ENCODE measurements around the gene POLR1A.
A peak's percentile ranks its signal among the peaks of the same experiment; 100 is the strongest.

POLR1A gene

GRCh38 chr2:86094229-86094628 lies 11.5 kb downstream of the POLR1A start:
- DNase-seq: no peak

GRCh38 chr2:86087936-86088850 lies 17.5 kb downstream of the POLR1A start:
- DNase-seq: no peak

- DNase-seq: peak; percentile 32
These were observed 22.9 kb downstream of the POLR1A start for GRCh38 chr2:86082756-86083155.

GRCh38 chr2:86081724-86082123 lies 24.0 kb downstream of the POLR1A start:
- DNase-seq: no peak

GRCh38 chr2:86079981-86080911 lies 25.4 kb downstream of the POLR1A start:
- DNase-seq: peak; percentile 91

GRCh38 chr2:86078774-86079545 lies 26.7 kb downstream of the POLR1A start:
- DNase-seq: peak; percentile 66

- DNase-seq: no peak
These were observed 29.8 kb downstream of the POLR1A start for GRCh38 chr2:86075886-86076285.

- DNase-seq: no peak
These were observed 30.9 kb downstream of the POLR1A start for GRCh38 chr2:86074811-86075210.

- DNase-seq: no peak
These were observed 31.4 kb downstream of the POLR1A start for GRCh38 chr2:86074256-86074655.

- DNase-seq: no peak
These were observed 32.5 kb downstream of the POLR1A start for GRCh38 chr2:86073225-86073624.

- peak; percentile 54 for DNase-seq
These were observed 33.3 kb downstream of the POLR1A start for GRCh38 chr2:86072271-86072858.

- no peak for DNase-seq
These were observed 34.8 kb downstream of the POLR1A start for GRCh38 chr2:86070868-86071267.

GRCh38 chr2:86069783-86070339 lies 35.8 kb downstream of the POLR1A start:
- no peak for DNase-seq

- no peak for DNase-seq
These were observed 36.5 kb downstream of the POLR1A start for GRCh38 chr2:86069091-86069685.

- no peak for DNase-seq
These were observed 37.0 kb downstream of the POLR1A start for GRCh38 chr2:86068648-86069047.

- peak; percentile 6 for DNase-seq
These were observed 37.5 kb downstream of the POLR1A start for GRCh38 chr2:86068136-86068588.

- DNase-seq: no peak
These were observed 38.8 kb downstream of the POLR1A start for GRCh38 chr2:86066915-86067314.

- DNase-seq: no peak
These were observed 39.6 kb downstream of the POLR1A start for GRCh38 chr2:86066007-86066578.

GRCh38 chr2:86065512-86065911 lies 40.2 kb downstream of the POLR1A start:
- no peak for DNase-seq

- no peak for DNase-seq
These were observed 41.7 kb downstream of the POLR1A start for GRCh38 chr2:86064006-86064405.

- no peak for DNase-seq
These were observed 43.6 kb downstream of the POLR1A start for GRCh38 chr2:86062043-86062442.

All from inflammatory macrophage treated with lipopolysaccharide for 4 hours (primary cell).